GM23338 (cell line): ENCODE data around the gene FAAP100. TPM values are rescaled to one million over a fixed set of nuclear protein-coding genes. Genes with fewer than 3 reads are reported as not detected.

ENCODE experiments used
- ATAC-seq: fragments of 200-7000 bp; cut with Tn5 transposase; 3 replicates; pipeline ENCODE4 v1.9.1; 2020
- DNase-seq: peaks from one replicate; pipeline ENCODE4 v3.0.0-alpha.2; 2015; ENCODE audit warnings: low spot score
- H2AFZ ChIP-seq: fragments of 200-600 bp; sonication (generic); 2 replicates; pipeline ENCODE4 v1.8.0; 2016; ENCODE audit warnings: antibody characterized with exemption, mild to moderate bottlenecking, moderate library complexity
- H3F3A ChIP-seq: fragments of 200-600 bp; sonication (generic); replicated peaks from 2 replicates; pipeline ENCODE4 v1.8.0; 2017; ENCODE audit warnings: antibody characterized with exemption, mixed run types, low read depth
- H3K27ac ChIP-seq: fragments of 200-600 bp; sonication (generic); 2 replicates; pipeline ENCODE4 v1.6.1; 2016; ENCODE audit warnings: low read depth
- H3K27me3 ChIP-seq: fragments of 200-600 bp; sonication (generic); 2 replicates; pipeline ENCODE4 v1.8.0; 2016; ENCODE audit warnings: mild to moderate bottlenecking, mixed run types, moderate library complexity; ENCODE audit not compliant: insufficient read depth
- H3K36me3 ChIP-seq: fragments of 200-600 bp; sonication (generic); 2 replicates; pipeline ENCODE4 v1.8.0; 2016; ENCODE audit warnings: mild to moderate bottlenecking; ENCODE audit not compliant: insufficient read depth
- H3K4me1 ChIP-seq: fragments of 200-600 bp; sonication (generic); 2 replicates; pipeline ENCODE4 v1.8.0; 2016; ENCODE audit warnings: mild to moderate bottlenecking, moderate library complexity; ENCODE audit not compliant: insufficient read depth
- H3K4me2 ChIP-seq: fragments of 200-600 bp; sonication (generic); 2 replicates; pipeline ENCODE4 v1.7.1; 2017; ENCODE audit warnings: mixed run types
- H3K4me3 ChIP-seq: fragments of 200-600 bp; sonication (generic); 2 replicates; pipeline ENCODE4 v1.6.1; 2016; ENCODE audit warnings: mixed run types
- H3K79me2 ChIP-seq: fragments of 200-600 bp; sonication (generic); replicated peaks from 2 replicates; pipeline ENCODE4 v1.8.0; 2017; ENCODE audit warnings: mild to moderate bottlenecking; ENCODE audit not compliant: insufficient read depth
- H3K9me2 ChIP-seq: fragments of 200-600 bp; sonication (generic); 2 replicates; pipeline ENCODE4 v1.8.0; 2017; ENCODE audit not compliant: insufficient read depth
- H4K20me1 ChIP-seq: fragments of 200-600 bp; sonication (generic); replicated peaks from 2 replicates; pipeline ENCODE4 v1.8.0; 2017; ENCODE audit warnings: mild to moderate bottlenecking; ENCODE audit not compliant: insufficient read depth
- H3K27ac Mint-ChIP-seq: 2 replicates; pipeline ENCODE4 v1.8.0; 2020; ENCODE audit warnings: inconsistent platforms, mild to moderate bottlenecking, moderate library complexity, mixed read lengths
- H3K27me3 Mint-ChIP-seq: 3 replicates; pipeline ENCODE4 v1.8.0; 2022; ENCODE audit warnings: low read depth, mild to moderate bottlenecking, moderate library complexity, mixed read lengths, inconsistent platforms; ENCODE audit not compliant: insufficient read depth, poor library complexity
- H3K36me3 Mint-ChIP-seq: 3 replicates; pipeline ENCODE4 v1.8.0; 2021; ENCODE audit warnings: low read depth, mild to moderate bottlenecking, inconsistent platforms, moderate library complexity, mixed read lengths
- H3K4me1 Mint-ChIP-seq: 3 replicates; pipeline ENCODE4 v1.8.0; 2020; ENCODE audit warnings: mild to moderate bottlenecking, inconsistent platforms, mixed read lengths
- H3K4me3 Mint-ChIP-seq: 3 replicates; pipeline ENCODE4 v1.8.0; 2021; ENCODE audit warnings: moderate library complexity, mild to moderate bottlenecking, inconsistent platforms, mixed read lengths
- H3K9me3 Mint-ChIP-seq: 3 replicates; pipeline ENCODE4 v1.8.0; 2020; ENCODE audit warnings: moderate library complexity, mild to moderate bottlenecking, inconsistent platforms, mixed read lengths
- CREB1 ChIP-seq: fragments of 250-450 bp; sonication (Bioruptor Pico); IDR thresholded peaks from 2 replicates; pipeline ENCODE4 v1.5.0; 2020; ENCODE audit warnings: low read depth, mild to moderate bottlenecking, moderate library complexity
- EZH2 ChIP-seq: fragments of 200-600 bp; sonication (generic); IDR thresholded peaks from one replicate; pipeline ENCODE4 v1.8.0; 2017; ENCODE audit warnings: antibody characterized with exemption, mild to moderate bottlenecking, low read depth; ENCODE audit not compliant: unreplicated experiment
- EZH2phosphoT487 ChIP-seq: fragments of 200-600 bp; sonication (generic); IDR thresholded peaks from one replicate; pipeline ENCODE4 v1.8.1; 2018; ENCODE audit warnings: antibody characterized with exemption; ENCODE audit not compliant: unreplicated experiment
- JUNB ChIP-seq: IDR thresholded peaks from one replicate; pipeline ENCODE4 v1.6.1; 2016; ENCODE audit warnings: antibody characterized with exemption; ENCODE audit not compliant: unreplicated experiment
- POLR2AphosphoS5 ChIP-seq: IDR thresholded peaks from 2 replicates; pipeline ENCODE4 v1.6.1; 2016; ENCODE audit warnings: antibody characterized with exemption, low read depth
- STAT1 ChIP-seq: IDR thresholded peaks from one replicate; pipeline ENCODE4 v1.6.1; 2016; ENCODE audit warnings: antibody characterized with exemption; ENCODE audit not compliant: unreplicated experiment
- ZNF331 ChIP-seq: fragments of 250-450 bp; sonication (Bioruptor Pico); IDR thresholded peaks from 2 replicates; pipeline ENCODE4 v1.5.0; 2020; ENCODE audit warnings: low read depth, mild to moderate bottlenecking, moderate library complexity
- polyA plus RNA-seq: library from polyadenylated mRNA; unstranded; fragments of >200 nt; fragmentation: Nextera tagmentation; extraction: Ambion mirVana; gene quantifications from 2 replicates; pipeline ENCODE4 v1.2.1, GENCODE V29; 2016
- total RNA-seq: library from RNA; depleted of rRNA; stranded (reverse); fragments of >200 nt; shearing (Covaris generic); gene quantifications from 2 replicates; pipeline ENCODE4 v1.2.3, GENCODE V29; 2014
- TF ChIP-seq, protein P1 (sequence below): fragments of 250-450 bp; sonication (Bioruptor Pico); IDR thresholded peaks from 2 replicates; pipeline ENCODE4 v1.5.0; 2020; ENCODE audit warnings: mild to moderate bottlenecking, moderate library complexity
- TF ChIP-seq, protein P2 (sequence below): IDR thresholded peaks from one replicate; pipeline ENCODE4 v1.6.1; 2018; ENCODE audit warnings: antibody characterized with exemption; ENCODE audit not compliant: unreplicated experiment

Gene FAAP100
- total and polyA plus RNA-seq, 2 experiments from 2014 or later = 16.0 to 50.5 TPM

DNA sequence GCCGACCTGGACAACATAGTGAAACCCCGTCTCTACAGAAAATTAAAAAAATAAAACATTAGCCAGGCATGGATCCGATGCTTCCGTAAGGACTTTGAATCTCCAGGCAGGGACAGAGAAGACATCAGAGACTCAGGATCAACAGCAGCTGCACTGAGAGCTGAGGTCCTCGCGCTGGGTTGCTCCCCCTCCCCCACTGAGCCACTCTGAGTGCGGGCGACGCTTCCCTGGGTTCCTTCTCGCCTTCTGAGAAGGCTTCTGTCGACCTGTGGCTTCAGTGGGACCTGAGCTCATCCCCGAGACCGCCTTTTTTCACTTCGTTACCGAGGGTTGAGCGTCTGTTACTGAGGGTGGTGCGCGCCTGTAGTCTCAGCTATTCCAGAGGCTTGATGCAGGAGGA is 60.0 kb downstream of the FAAP100 start:
- Histone ChIP-seq H3K27ac (no peak overlapping the region), H2AFZ (peak overlapping the region; percentile 66; the same call in 1 of the 2 replicates), H3K9me2 (no peaks in the 10 kb centered on the region), H3K36me3 (no peaks in the 10 kb centered on the region), H3K4me1 (peaks cover 32% of the 10 kb centered on the region), H3K4me2 (peak overlapping the region; percentile 53; the same call in 1 of the 2 replicates), H3K4me3 (peak overlapping the region; percentile 32; the same call in 1 of the 2 replicates), H3F3A (peaks cover 4% of the 10 kb centered on the region), H3K27me3 (peaks cover 5% of the 10 kb centered on the region), H4K20me1 (no peaks in the 10 kb centered on the region), H3K79me2 (no peaks in the 10 kb centered on the region)
- TF ChIP-seq ZNF331 (CRISPR knock-in tag) (no peak), CREB1 (CRISPR knock-in tag) (no peak), EZH2phosphoT487 (no peak), STAT1 (no peak), POLR2AphosphoS5 (no peak), JUNB (no peak)
- TF ChIP-seq, protein P1, sequence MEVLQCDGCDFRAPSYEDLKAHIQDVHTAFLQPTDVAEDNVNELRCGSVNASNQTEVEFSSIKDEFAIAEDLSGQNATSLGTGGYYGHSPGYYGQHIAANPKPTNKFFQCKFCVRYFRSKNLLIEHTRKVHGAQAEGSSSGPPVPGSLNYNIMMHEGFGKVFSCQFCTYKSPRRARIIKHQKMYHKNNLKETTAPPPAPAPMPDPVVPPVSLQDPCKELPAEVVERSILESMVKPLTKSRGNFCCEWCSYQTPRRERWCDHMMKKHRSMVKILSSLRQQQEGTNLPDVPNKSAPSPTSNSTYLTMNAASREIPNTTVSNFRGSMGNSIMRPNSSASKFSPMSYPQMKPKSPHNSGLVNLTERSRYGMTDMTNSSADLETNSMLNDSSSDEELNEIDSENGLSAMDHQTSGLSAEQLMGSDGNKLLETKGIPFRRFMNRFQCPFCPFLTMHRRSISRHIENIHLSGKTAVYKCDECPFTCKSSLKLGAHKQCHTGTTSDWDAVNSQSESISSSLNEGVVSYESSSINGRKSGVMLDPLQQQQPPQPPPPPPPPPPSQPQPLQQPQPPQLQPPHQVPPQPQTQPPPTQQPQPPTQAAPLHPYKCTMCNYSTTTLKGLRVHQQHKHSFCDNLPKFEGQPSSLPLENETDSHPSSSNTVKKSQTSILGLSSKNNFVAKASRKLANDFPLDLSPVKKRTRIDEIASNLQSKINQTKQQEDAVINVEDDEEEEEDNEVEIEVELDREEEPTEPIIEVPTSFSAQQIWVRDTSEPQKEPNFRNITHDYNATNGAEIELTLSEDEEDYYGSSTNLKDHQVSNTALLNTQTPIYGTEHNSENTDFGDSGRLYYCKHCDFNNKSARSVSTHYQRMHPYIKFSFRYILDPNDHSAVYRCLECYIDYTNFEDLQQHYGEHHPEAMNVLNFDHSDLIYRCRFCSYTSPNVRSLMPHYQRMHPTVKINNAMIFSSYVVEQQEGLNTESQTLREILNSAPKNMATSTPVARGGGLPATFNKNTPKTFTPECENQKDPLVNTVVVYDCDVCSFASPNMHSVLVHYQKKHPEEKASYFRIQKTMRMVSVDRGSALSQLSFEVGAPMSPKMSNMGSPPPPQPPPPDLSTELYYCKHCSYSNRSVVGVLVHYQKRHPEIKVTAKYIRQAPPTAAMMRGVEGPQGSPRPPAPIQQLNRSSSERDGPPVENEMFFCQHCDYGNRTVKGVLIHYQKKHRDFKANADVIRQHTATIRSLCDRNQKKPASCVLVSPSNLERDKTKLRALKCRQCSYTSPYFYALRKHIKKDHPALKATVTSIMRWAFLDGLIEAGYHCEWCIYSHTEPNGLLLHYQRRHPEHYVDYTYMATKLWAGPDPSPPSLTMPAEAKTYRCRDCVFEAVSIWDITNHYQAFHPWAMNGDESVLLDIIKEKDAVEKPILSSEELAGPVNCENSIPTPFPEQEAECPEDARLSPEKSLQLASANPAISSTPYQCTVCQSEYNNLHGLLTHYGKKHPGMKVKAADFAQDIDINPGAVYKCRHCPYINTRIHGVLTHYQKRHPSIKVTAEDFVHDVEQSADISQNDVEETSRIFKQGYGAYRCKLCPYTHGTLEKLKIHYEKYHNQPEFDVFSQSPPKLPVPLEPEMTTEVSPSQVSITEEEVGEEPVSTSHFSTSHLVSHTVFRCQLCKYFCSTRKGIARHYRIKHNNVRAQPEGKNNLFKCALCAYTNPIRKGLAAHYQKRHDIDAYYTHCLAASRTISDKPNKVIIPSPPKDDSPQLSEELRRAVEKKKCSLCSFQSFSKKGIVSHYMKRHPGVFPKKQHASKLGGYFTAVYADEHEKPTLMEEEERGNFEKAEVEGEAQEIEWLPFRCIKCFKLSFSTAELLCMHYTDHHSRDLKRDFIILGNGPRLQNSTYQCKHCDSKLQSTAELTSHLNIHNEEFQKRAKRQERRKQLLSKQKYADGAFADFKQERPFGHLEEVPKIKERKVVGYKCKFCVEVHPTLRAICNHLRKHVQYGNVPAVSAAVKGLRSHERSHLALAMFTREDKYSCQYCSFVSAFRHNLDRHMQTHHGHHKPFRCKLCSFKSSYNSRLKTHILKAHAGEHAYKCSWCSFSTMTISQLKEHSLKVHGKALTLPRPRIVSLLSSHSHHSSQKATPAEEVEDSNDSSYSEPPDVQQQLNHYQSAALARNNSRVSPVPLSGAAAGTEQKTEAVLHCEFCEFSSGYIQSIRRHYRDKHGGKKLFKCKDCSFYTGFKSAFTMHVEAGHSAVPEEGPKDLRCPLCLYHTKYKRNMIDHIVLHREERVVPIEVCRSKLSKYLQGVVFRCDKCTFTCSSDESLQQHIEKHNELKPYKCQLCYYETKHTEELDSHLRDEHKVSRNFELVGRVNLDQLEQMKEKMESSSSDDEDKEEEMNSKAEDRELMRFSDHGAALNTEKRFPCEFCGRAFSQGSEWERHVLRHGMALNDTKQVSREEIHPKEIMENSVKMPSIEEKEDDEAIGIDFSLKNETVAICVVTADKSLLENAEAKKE (CRISPR knock-in tag) = no peak
- no peaks in the 10 kb centered on the region for H3K36me3 Mint-ChIP-seq
- peaks cover 34% of the 10 kb centered on the region for H3K27me3 Mint-ChIP-seq
- DNase-seq (no peak), ATAC-seq (no peak)
- no peak overlapping the region for H3K27ac Mint-ChIP-seq
- H3K4me1 Mint-ChIP-seq = peaks cover 29% of the 10 kb centered on the region
- no peak overlapping the region; the same call in 2 of the 3 replicates for H3K4me3 Mint-ChIP-seq
- H3K9me3 Mint-ChIP-seq = no peaks in the 10 kb centered on the region

DNA sequence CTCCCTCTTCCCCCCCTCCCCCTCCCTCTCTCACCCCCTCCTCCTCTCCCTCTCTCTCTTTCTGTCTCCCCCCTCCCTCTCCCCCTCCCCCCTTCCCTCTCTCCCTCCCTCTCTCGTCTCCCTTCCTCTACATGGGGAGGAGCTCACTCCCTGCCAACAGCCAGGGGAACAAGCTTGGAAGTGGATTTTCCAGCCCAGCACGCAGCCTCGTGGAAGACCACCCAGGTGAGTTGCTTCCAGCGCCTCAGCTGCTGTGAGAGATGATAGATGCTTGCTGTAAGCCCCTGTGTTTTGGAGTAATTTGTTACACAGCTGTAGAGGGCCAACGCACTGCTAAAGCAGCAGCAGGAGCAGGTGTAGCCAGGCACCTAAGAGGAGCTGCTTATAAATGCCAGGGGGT is 60.4 kb downstream of the FAAP100 start:
- no peaks in the 10 kb centered on the region for H4K20me1 ChIP-seq
- H3K27me3 ChIP-seq = peaks cover 9% of the 10 kb centered on the region
- no peak overlapping the region for H3K27ac ChIP-seq
- no peaks in the 10 kb centered on the region for H3K36me3 Mint-ChIP-seq
- no peak overlapping the region for H3K4me3 Mint-ChIP-seq
- no peak for DNase-seq
- peaks cover 32% of the 10 kb centered on the region for H3K4me1 ChIP-seq
- peaks cover 4% of the 10 kb centered on the region for H3F3A ChIP-seq
- no peaks in the 10 kb centered on the region for H3K9me2 ChIP-seq
- H3K4me2 ChIP-seq = peak overlapping the region; percentile 53; the same call in 1 of the 2 replicates
- H3K4me1 Mint-ChIP-seq = peaks cover 29% of the 10 kb centered on the region
- peak overlapping the region; percentile 66; the same call in 1 of the 2 replicates for H2AFZ ChIP-seq
- no peaks in the 10 kb centered on the region for H3K36me3 ChIP-seq
- peak overlapping the region; percentile 32; the same call in 1 of the 2 replicates for H3K4me3 ChIP-seq
- H3K27ac Mint-ChIP-seq = no peak overlapping the region
- H3K27me3 Mint-ChIP-seq = peaks cover 37% of the 10 kb centered on the region
- ATAC-seq = no peak
- no peaks in the 10 kb centered on the region for H3K79me2 ChIP-seq
- H3K9me3 Mint-ChIP-seq = no peaks in the 10 kb centered on the region
- TF ChIP-seq JUNB (no peak), POLR2AphosphoS5 (no peak), ZNF331 (CRISPR knock-in tag) (no peak), EZH2 (no peak)
- TF ChIP-seq, protein P2, sequence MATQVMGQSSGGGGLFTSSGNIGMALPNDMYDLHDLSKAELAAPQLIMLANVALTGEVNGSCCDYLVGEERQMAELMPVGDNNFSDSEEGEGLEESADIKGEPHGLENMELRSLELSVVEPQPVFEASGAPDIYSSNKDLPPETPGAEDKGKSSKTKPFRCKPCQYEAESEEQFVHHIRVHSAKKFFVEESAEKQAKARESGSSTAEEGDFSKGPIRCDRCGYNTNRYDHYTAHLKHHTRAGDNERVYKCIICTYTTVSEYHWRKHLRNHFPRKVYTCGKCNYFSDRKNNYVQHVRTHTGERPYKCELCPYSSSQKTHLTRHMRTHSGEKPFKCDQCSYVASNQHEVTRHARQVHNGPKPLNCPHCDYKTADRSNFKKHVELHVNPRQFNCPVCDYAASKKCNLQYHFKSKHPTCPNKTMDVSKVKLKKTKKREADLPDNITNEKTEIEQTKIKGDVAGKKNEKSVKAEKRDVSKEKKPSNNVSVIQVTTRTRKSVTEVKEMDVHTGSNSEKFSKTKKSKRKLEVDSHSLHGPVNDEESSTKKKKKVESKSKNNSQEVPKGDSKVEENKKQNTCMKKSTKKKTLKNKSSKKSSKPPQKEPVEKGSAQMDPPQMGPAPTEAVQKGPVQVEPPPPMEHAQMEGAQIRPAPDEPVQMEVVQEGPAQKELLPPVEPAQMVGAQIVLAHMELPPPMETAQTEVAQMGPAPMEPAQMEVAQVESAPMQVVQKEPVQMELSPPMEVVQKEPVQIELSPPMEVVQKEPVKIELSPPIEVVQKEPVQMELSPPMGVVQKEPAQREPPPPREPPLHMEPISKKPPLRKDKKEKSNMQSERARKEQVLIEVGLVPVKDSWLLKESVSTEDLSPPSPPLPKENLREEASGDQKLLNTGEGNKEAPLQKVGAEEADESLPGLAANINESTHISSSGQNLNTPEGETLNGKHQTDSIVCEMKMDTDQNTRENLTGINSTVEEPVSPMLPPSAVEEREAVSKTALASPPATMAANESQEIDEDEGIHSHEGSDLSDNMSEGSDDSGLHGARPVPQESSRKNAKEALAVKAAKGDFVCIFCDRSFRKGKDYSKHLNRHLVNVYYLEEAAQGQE = no peak
